ENCODE measurements around the gene BMP10.
"Not testable (repeated sequence)": the region's sequence is repeated elsewhere in the genome, so short reads cannot be mapped to it uniquely, and the experiment has no call there.

BMP10 gene, protein sequence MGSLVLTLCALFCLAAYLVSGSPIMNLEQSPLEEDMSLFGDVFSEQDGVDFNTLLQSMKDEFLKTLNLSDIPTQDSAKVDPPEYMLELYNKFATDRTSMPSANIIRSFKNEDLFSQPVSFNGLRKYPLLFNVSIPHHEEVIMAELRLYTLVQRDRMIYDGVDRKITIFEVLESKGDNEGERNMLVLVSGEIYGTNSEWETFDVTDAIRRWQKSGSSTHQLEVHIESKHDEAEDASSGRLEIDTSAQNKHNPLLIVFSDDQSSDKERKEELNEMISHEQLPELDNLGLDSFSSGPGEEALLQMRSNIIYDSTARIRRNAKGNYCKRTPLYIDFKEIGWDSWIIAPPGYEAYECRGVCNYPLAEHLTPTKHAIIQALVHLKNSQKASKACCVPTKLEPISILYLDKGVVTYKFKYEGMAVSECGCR

DNA sequence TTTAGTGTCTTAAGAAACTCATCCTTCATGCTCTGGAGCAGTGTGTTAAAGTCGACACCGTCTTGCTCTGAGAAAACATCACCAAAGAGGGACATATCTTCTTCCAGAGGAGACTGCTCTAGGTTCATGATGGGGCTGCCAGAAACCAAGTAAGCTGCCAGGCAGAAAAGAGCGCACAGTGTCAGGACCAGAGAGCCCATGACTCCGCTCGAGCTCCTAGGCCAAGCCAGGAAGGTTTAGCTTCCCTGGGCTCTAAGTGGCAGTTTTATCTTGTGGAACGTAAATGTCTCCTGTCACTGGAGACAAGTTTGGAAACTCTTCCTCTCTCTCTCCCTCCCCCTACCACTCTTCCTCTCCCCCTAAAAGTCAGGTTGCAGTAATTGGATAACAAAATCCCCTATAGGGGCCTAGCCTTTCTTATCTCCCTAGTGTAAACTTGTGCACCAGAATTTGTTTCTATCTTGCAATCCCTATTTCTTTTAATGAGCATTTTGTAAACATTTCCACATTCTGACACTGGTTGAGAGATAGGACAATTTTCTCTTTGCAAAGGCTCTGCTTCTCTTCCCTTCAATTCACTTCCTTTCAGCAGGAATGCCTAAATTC is at the start of gene BMP10:
BMP10 (minus strand) TSS at position 239 of the 606 bp plus-strand sequence; CDS start at position 200, 39 bp downstream.
- DNase-seq: no peak

DNA sequence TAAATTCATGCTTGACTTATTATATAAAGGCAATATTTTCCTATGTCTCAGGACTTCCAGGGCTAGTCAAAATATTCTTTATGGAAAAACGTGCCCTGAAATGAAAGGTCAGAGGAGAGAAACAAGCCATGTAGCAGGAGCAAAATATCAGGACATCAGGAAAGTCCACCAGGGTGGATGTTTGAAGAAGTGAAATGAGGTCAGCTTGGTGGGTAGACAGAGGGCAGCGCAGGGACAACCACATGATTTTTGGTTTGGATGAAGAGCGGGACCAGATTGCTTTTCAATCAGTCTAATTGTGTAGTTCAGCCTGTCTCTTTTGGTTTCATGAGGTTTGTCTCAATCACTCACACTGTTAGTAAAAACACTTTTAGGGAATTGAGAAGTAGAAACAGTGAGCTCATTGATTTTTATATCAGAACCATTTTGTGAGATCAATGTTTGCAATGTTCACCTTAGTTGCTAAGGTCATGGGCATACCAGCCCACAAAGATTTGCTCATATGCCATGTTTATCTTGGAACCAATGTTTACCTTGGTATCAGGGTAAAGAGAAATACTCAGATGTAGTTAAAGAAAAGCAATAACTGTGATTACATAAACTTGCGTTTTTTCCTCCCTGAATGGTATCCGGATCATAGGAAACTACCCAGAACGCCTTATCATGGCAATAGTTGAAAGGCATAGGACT is 49.4 kb upstream of the BMP10 start:
- no peak for DNase-seq

DNA sequence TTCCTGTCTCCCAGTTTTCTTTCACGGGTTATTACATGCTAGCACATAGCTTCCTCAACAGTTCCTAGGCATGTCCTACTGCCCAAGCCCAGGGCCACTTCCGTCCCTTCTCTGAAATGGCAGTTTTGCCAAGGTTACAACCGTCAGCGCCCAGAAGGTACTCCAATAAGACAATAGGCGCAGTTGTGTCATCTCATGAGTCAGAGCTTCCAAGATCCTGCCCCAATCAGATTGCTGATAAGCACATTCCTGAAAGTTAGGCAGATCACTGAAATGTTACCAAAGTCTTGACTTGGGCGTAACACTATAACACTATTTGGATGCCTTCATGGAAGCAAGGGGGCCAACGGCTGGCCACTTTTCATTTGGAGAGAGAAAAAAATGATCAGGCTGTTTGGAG is 47.3 kb upstream of the BMP10 start:
- no peak for DNase-seq

DNA sequence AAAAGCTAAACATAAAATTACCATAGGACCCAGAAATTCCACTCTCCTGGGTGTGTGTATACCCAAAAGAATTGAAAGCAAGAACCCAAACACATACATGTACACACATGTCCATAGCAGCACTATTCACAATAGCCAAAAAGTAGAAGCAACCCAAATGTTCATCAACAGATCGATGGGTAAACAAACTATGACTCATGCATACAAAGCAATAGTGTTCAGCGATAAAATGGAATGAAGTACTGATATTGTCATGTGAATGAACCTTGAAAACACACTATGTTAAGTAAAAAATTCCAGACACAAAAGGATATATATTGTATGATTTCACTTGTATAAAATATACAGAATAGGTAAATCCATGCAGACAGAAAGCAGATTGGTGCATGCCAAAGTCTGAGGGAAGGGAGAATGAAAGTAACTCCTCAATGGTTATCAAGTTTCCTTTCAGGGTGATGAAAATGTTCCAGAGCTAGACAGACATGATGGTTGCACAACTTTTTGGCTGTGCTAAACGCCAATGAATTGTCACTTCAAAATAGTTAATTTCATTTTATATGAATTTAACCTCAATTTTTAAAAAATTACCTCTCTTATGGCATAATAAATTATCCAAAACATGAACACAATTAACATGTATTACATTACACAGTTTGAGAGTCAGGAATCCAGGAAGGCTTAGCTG is 46.0 kb upstream of the BMP10 start:
- DNase-seq: no peak

DNA sequence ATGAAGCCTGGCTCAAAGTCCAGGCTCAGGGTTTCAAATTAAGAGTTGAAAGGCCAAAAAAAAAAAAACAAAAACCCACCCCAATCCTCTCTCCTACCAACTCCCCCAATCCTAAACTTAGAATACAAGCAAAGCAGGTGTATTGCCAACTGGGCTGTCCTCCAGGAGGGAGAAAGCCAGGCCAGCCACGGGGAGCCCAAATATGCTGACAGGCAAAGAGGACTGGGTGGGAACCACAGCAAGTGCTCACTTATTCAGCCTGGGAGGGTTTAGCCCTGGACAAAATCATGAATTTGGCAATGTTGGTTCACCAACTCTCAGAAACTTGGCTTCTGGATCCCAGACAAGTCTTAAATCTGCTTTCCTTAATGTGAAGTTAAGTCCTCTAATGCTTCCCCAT is 45.0 kb upstream of the BMP10 start:
- DNase-seq: no peak

DNA sequence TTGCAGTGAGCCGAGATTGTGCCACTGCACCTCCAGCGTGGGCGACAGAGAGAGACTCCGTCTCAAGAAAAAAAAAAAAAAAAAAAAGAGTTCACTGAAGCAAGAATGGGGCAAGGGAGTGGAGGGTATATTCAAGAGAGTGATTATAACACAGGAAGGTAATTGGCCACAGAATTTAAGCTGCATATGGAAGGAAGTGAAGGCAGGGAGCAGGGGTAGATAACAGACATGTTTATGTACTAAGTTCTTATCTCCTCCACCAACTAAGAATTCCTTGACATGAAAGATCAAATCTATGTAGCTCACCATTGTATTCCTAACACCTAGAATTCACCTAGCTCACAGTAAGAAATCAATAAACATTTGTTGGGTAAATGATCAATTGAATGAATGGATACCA is 44.2 kb upstream of the BMP10 start:
- DNase-seq: no peak

DNA sequence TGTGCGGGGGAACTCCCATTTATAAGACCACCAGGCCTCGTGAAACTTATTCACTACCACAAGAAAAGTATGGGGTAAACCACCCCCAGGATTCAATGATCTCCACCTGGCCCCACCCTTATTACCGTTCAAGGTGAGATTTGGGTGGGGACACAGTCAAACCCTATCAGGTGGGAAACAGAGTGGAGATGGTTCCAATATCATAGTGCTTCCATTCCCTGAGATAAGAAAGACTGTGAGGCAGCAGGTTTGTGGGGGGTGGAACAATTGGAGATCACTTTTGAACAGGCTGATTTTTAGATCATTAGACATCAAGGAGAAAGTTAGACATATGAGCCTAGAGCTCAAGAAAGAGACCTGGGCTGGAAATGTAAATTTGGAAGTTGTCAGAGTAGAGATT is 42.2 kb upstream of the BMP10 start:
- DNase-seq: no peak

DNA sequence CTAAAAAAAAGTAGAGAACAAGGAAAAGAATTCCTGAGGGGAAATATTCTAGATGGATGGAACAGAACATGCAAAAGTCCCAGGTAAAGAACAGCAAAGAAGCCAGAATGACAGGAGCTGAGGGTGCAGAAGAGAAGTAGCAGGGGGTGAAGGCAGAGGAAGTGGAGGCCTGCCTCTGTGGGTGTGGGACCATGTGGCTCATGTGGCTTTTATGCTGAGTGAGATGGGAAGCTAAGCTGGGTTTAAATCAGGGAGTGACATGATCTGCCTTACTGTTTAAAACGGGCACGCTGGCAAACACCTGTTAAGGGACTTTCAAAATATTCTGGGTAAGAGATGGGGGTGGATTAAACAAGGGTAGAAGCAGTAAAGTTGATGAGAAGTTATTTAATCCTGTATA is 41.5 kb upstream of the BMP10 start:
- no peak for DNase-seq

DNA sequence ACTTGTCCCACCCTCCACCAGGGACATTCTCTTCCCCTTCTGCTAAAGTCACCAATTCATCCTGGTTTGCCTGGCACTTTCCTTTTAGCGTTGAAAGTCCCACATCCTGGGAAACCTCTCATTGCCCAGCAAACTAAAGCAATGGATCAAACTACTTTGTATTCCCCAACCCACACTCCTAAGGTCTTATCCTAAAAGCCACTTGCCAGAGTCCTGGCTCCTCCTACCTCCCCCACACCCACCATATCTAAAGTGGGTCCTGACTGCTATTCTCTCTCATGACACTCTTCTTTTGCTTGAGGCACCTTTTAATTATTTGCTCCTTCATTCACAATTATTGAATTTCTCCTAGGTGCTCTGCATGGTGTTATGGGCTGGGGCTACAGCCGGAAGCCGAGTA is 40.9 kb upstream of the BMP10 start:
- no peak for DNase-seq

DNA sequence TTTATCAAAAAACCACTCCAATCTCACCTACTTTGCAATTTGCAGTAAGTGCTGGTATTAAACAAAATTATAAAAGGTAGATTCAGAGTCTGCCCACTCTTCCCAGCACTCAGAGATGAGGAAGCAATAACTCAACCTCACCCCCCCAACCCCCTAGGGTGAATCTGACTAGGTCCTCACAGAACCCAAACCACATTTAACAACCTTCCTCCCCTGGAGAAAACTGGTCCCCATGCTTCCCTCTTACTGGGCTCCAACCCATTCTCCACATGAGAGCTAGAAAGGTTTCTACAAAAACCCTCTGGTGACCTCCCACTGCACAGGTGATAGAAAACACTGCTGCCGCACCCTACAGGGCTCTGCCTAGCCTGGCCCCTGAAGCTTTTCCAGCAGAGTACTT is 40.5 kb upstream of the BMP10 start:
- no peak for DNase-seq

DNA sequence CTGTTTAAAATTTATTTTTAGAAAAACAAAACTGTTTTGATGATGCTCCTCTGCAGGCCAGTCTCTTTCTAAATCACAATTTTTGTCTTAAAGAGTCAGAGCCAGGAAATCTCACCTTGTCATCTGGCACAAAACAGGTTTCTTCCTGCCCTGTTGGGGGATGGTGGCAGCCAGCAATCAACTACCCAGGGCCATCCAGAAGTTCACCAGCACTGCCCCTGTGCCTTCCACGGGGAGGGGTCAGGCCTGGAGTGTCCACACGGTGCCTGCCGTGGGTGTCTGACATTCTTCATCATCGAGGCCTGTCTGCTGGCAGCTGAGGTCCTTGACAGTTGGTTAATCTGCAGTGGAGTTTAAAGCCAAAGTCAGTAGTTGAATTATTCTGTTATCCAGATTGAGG is 40.0 kb upstream of the BMP10 start:
- no peak for DNase-seq

DNA sequence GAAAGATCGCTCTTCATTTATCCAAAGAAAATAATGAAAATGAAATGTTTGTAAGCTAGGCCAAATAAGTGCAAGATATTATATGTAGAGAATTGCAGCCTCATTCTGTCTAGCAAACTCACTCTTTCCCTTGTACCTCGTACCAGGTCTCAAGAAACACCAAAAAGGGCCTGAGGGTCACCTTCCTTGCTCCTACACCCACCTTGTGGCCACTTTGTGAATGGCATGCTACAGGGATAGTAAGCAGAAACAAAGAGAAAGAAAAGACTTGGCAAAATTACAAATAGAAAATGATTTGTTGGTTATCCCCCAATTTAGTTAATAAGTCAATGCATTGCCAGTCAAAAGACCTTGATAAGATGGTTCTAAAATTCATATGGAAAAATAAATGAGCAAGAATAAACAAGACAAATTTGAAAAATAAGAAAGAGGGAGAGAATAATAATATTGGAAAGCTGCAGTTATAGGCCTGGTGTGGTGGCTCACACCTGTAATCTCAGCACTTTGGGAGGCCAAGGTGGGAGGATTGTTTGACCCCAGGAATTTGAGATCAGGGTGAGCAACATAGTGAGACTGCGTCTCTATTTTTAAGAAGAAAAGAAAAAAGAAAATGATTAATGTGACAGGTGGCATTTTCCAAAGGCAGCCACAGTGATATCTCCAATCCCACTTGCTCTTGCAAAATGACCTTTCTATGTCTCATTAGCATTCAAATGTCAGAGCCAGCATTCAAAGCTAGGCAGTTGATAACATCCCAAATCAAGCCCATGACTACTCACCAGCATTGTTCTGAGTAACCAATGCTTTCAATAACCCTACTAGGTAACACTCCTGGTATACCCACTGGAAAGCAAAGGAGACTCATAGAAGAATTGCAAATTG is 38.8 kb upstream of the BMP10 start:
- peak; percentile 33 for DNase-seq

DNA sequence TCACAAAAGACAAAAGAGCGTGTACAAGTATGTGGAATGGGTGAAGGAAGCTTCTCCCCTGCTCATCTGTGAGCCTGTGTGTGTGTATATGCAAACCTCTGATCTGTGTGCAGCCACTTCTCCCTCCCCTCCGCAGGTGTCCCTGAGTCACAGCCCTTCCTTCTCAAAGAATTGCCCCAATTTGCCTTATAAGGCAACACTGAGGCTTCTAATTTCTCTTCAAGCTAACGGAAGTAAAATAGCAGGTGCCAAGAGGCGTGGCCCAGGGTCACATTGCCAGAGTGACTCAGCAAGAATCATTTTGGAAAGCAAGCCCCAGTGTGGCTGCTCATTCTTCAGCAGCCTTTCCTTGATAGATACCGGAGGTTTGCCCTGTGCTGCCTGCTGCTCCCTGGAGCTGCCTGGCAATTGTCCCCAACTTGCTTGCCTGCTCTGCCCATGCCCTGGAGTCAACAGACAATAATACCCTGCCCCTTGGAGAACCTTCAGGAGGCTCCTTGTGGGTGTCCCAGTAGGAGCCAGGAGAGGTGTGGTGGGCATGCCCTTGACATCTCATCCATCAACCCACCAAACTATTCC is 37.3 kb upstream of the BMP10 start:
- peak; percentile 71 for DNase-seq

DNA sequence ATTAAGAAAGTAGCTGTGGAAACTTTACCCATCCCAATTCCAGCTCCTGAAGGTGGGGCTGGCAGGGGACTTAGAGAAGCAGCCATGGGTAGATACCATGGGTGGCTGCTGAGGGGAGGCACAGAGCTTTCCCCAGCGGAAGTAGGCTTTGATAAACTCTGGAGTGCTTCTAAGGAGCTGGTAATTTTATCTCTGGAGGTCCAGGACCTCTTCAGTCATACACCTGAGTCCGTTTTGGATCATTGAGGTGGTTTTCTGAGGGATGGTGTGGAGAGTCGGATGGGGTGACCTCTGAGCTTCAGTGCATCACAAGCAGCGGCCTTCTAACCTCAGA is 36.7 kb upstream of the BMP10 start:
- no peak for DNase-seq

DNA sequence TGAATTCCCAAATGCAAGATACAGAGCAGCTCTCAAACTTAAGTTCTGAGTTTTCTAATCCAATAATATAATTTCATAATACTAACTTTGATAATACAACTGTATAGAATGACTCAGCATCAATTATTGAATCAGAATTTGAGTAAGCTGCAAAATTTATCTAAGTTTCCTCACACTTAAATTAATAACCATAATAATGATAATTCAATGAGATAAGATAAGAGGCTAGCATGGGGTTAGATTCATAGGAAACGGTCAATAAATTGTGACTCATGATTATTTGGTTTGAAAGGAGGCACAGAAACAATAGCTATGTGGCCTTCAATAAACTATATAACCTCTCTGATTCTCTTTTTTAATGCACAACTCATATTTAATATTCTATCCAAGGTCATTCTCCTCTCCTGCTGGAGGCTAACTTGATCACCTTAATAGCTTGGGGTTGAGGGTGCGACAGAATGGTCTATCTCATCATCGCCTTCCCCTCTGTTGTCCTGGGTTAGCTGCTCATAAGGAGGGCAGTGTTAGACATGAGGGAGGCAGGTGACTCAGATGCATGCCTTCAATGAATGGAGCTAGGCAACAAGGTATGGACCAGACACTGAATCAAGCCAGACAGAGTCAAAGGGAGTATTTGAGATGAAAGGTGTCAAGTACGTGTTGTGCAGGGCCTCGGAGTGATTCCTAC is 36.2 kb upstream of the BMP10 start:
- no peak for DNase-seq

DNA sequence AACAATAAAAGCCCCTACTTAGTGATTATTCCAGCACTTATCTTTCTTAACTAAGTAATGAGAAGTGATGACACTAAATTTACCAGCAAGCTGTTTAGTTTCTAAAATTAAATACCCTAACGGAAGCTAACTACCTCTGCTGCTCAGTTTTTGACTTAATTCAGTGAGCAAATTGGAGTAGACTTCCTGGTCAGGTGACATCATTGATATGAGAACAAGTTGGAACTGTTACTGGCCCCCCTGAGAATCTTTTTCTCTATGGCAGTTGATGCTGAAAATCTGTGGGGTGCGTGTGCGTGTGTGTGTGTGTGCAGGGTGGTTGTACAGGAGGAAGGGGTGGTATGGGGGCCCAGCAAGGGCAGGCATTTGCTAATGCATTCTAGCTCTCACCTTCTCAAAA is 35.5 kb upstream of the BMP10 start:
- no peak for DNase-seq

DNA sequence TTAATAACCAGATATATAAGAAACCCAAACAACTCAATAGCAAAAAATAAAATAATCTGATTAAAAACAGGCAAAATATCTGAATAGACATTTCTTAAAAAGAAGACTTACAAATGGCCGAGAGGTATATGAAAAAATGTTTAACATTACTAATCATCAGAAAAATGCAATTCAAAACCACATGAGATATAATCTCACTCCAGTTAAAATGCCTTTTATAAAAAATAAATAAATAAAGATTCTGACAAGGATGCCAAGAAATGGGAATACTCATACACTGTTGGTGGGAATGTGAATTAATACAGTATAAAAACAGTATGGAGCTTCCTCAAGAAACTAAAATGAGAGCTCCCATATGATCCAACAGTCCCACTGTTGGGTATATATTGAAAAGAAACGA is 33.9 kb upstream of the BMP10 start:
- no peak for DNase-seq

DNA sequence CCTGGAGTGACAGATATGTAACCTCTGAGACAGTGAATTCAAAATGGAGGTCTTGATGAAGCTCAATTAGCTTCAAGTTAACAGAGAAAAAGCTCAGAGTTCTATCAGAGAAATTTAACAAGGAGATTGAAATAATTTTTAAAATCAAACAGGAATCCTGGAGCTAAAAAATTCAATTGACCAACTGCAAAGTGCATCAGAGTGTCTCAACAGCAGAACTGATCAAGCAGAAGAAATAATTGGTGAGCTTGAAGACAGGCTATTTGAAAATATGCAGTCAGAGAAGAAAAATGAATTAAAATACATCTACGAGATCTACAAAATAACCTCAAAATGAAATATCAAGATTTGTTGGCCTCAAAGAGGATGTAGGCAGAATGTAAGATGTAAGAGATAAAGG is 30.4 kb upstream of the BMP10 start:
- no peak for DNase-seq

DNA sequence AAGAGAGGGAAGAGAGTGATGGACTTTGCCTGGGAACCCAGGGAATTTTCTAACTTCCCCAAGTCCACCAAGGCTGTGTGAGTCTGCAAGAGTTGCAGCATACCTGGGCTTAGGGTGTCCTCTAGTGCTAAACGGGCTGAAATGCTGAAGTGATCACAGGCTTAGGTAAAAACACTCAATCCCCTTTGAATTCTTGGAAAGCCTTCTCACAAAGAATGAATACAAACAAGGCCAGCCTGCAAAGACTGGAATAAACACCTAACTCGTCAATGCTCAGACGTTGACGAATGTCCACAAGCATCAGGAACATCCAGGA is 30.0 kb upstream of the BMP10 start:
- DNase-seq: no peak

DNA sequence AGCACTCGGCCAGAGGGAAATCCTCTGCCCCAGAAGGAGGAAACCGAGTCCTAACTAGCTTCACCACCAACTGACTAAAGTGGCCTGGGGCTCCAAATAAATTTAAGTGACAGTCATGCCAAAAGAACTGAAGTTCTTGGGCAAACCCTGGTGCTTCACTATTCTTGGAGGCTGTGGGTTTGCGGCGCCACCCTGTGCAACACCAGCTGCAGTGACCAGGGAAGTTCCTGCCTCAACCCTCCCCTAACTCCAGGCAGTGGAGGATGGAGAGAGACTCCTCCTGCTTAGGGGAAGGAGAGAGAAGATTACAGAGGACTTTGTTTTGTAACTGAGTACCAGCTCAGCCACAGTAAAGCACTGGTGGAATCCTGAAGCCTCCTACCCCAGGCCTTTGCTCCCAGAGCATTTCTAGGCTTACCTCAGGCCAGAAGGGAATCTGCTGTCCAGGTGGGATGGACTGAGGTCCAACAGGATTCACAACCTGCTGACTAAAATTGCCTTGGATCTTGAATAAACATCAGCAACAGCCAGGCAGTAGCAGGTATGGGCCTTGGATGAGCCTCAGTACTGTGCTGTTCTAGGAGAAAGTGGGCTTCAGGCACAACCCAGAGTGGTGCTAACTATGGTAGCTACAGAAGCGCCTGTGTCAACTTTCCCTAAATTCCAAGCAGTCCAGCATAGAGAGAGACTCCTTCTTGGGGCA is 29.4 kb upstream of the BMP10 start:
- no peak for DNase-seq

DNA sequence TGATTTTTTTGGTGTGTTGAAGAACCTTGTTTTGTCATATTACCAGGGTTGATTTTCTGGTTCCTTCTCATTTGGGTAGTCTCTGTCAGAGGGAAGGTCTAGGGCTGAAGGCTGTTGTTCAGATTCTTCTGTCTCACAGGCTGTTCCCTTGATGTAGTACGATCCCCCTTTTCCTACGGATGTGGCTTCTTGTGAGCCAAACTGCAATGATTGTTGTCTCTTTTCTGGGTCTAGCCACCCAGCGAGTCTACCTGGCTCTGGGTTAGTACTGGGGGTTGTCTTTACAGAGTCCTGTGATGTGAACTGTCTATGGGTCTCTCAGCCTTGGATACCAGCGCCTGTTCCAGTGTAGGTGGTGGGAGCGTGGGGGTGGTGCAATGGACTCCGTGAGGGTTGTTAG is 24.8 kb upstream of the BMP10 start:
- not testable (repeated sequence) for DNase-seq

All from NCI-H2029 treated with DMSO at 0.1 percent for 48 hours (cell line).